ENCODE results near the gene MCOLN1. TPM values are rescaled to one million over a fixed set of nuclear protein-coding genes. Genes with fewer than 3 reads are reported as not detected.

The MCOLN1 gene
- total RNA-seq, 1 experiment from 2014 or later, result 10.8 TPM

- POLR2A ChIA-PET, result interaction anchor here (1.1 kb wide), 1 partner anchor 111 kb away, joined by 3 read pairs; no protein-coding TSS in a partner anchor
- H3K9me3 Mint-ChIP-seq (ENCODE audit: unreplicated experiment), result no peaks in the 10 kb centered on the region
- intact Hi-C loops (cut with micrococcal nuclease), result loop anchor here (10.0 kb wide), 1 partner anchor 112 kb away; no protein-coding TSS in a partner anchor
- no peak overlapping the region for H3K4me3 Mint-ChIP-seq (ENCODE audit: unreplicated experiment)
- H3K4me1 Mint-ChIP-seq (ENCODE audit: insufficient read depth, unreplicated experiment), result peaks cover 16% of the 10 kb centered on the region
- H3K36me3 Mint-ChIP-seq (ENCODE audit: insufficient read depth, unreplicated experiment), result peaks cover 5% of the 10 kb centered on the region
- CTCF ChIA-PET, result no interaction called here
- TF ChIP-seq, protein P1, sequence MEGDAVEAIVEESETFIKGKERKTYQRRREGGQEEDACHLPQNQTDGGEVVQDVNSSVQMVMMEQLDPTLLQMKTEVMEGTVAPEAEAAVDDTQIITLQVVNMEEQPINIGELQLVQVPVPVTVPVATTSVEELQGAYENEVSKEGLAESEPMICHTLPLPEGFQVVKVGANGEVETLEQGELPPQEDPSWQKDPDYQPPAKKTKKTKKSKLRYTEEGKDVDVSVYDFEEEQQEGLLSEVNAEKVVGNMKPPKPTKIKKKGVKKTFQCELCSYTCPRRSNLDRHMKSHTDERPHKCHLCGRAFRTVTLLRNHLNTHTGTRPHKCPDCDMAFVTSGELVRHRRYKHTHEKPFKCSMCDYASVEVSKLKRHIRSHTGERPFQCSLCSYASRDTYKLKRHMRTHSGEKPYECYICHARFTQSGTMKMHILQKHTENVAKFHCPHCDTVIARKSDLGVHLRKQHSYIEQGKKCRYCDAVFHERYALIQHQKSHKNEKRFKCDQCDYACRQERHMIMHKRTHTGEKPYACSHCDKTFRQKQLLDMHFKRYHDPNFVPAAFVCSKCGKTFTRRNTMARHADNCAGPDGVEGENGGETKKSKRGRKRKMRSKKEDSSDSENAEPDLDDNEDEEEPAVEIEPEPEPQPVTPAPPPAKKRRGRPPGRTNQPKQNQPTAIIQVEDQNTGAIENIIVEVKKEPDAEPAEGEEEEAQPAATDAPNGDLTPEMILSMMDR (IDR thresholded peaks at IDR 0.05; ENCODE audit: unreplicated experiment), result no peak
- BruUV-seq (replicated peaks), result no TSS peak
- peak; percentile 99 for DNase-seq (ENCODE audit: unreplicated experiment)
- H3K27ac Mint-ChIP-seq (ENCODE audit: low read depth, unreplicated experiment), result no peak overlapping the region
- H3K27me3 Mint-ChIP-seq (ENCODE audit: insufficient read depth, unreplicated experiment), result no peaks in the 10 kb centered on the region
Observed at GRCh38 chr19:7506385-7507328, 15.8 kb upstream of the MCOLN1 start.

DNA sequence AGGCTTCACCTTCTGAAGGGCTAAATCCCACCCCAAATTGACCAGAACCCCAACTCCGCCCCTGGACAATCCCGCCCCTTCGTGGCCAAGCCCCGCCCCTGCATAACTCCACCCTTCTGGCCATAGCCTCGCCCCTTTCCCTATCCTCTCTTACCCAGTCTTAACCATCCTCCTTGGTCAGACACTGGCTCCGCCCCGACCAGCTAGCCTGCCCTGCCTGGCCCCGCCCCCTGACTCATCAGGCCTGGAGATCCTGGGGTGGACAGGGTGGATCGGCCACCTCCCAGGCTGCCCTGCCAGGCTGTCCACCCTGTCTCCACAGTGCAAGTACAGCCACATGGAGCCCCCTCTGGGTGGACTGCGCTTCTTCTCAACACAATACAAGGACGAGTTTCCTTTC, 14.5 kb upstream of the MCOLN1 start:
- Mint-ChIP-seq H3K27ac (ENCODE audit: low read depth, unreplicated experiment) (no peak overlapping the region), H3K4me3 (ENCODE audit: unreplicated experiment) (no peak overlapping the region), H3K9me3 (ENCODE audit: unreplicated experiment) (no peaks in the 10 kb centered on the region), H3K27me3 (ENCODE audit: insufficient read depth, unreplicated experiment) (no peaks in the 10 kb centered on the region), H3K36me3 (ENCODE audit: insufficient read depth, unreplicated experiment) (peaks cover 5% of the 10 kb centered on the region), H3K4me1 (ENCODE audit: insufficient read depth, unreplicated experiment) (peaks cover 16% of the 10 kb centered on the region)
- ChIA-PET POLR2A (no interaction called here), CTCF (interaction anchor here (0.6 kb wide), 1 partner anchor 36 kb away, joined by 3 read pairs; no protein-coding TSS in a partner anchor)
- intact Hi-C loops (cut with micrococcal nuclease), result loop anchor here (10.0 kb wide), 1 partner anchor 113 kb away; no protein-coding TSS in a partner anchor
- peak; percentile 96 for DNase-seq (ENCODE audit: unreplicated experiment)
- TF ChIP-seq, protein P1 (IDR thresholded peaks at IDR 0.05; ENCODE audit: unreplicated experiment), result no peak
- no TSS peak for BruUV-seq (replicated peaks)

GRCh38 chr19:7509625-7510024, 12.8 kb upstream of the MCOLN1 start:
- intact Hi-C loops (cut with micrococcal nuclease), result loop anchor here (10.0 kb wide), 1 partner anchor 115 kb away; no protein-coding TSS in a partner anchor
- Mint-ChIP-seq H3K4me1 (ENCODE audit: insufficient read depth, unreplicated experiment) (peaks cover 16% of the 10 kb centered on the region), H3K9me3 (ENCODE audit: unreplicated experiment) (no peaks in the 10 kb centered on the region), H3K27me3 (ENCODE audit: insufficient read depth, unreplicated experiment) (no peaks in the 10 kb centered on the region), H3K4me3 (ENCODE audit: unreplicated experiment) (no peak overlapping the region), H3K27ac (ENCODE audit: low read depth, unreplicated experiment) (no peak overlapping the region), H3K36me3 (ENCODE audit: insufficient read depth, unreplicated experiment) (peaks cover 5% of the 10 kb centered on the region)
- DNase-seq (ENCODE audit: unreplicated experiment), result peak; percentile 37
- no TSS peak for BruUV-seq (replicated peaks)
- TF ChIP-seq, protein P1 (IDR thresholded peaks at IDR 0.05; ENCODE audit: unreplicated experiment), result no peak
- CTCF ChIA-PET, result no interaction called here
- POLR2A ChIA-PET, result no interaction called here

- no peaks in the 10 kb centered on the region for H3K9me3 Mint-ChIP-seq (ENCODE audit: unreplicated experiment)
- POLR2A ChIA-PET, result interaction anchor here (0.9 to 1.5 kb wide), 2 partner anchors 18 to 87 kb away, joined by 3 to 7 read pairs; no protein-coding TSS in a partner anchor
Observed at GRCh38 chr19:7512400-7512851, 10.0 kb upstream of the MCOLN1 start.

More at GRCh38 chr19:7512400-7512851, 10.0 kb upstream of the MCOLN1 start:
- no peak for DNase-seq (ENCODE audit: unreplicated experiment)
- intact Hi-C loops (cut with micrococcal nuclease), result no loop called here
- TF ChIP-seq, protein P1 (IDR thresholded peaks at IDR 0.05; ENCODE audit: unreplicated experiment), result no peak
- H3K27ac Mint-ChIP-seq (ENCODE audit: low read depth, unreplicated experiment), result no peak overlapping the region
- H3K4me1 Mint-ChIP-seq (ENCODE audit: insufficient read depth, unreplicated experiment), result peaks cover 14% of the 10 kb centered on the region
- no peaks in the 10 kb centered on the region for H3K36me3 Mint-ChIP-seq (ENCODE audit: insufficient read depth, unreplicated experiment)
- CTCF ChIA-PET, result interaction anchor here (0.6 to 1.2 kb wide), 5 partner anchors 9 to 369 kb away, joined by 3 to 5 read pairs (median 3); partner anchors contain the start of gene TRAPPC5
- H3K27me3 Mint-ChIP-seq (ENCODE audit: insufficient read depth, unreplicated experiment), result no peaks in the 10 kb centered on the region
- H3K4me3 Mint-ChIP-seq (ENCODE audit: unreplicated experiment), result no peak overlapping the region
- no TSS peak for BruUV-seq (replicated peaks)

Data from MCF 10A (cell line).